Smooth muscle cell (in vitro differentiated cells): ENCODE measurements around the gene UROD. TPM values are rescaled to one million over a fixed set of nuclear protein-coding genes. Genes with fewer than 3 reads are reported as not detected.

ENCODE experiments used
- DNase-seq: peaks from one replicate; lab custom pipeline; 2025; ENCODE audit not compliant: unreplicated experiment; lab: John Stamatoyannopoulos, UW
- H2AFZ ChIP-seq: fragments of 200-600 bp; sonication (generic); 2 replicates; pipeline ENCODE4 v1.6.0; 2016; ENCODE audit warnings: antibody characterized with exemption, low read depth, mild to moderate bottlenecking
- H3F3A ChIP-seq: fragments of 200-600 bp; sonication (generic); 2 replicates; pipeline ENCODE4 v1.6.0; 2017; ENCODE audit warnings: antibody characterized with exemption, low read depth
- H3K27ac ChIP-seq: fragments of 200-600 bp; sonication (generic); 2 replicates; pipeline ENCODE4 v1.5.1; 2016; ENCODE audit warnings: low read depth, mild to moderate bottlenecking
- H3K27me3 ChIP-seq: fragments of 200-600 bp; sonication (generic); 2 replicates; pipeline ENCODE4 v1.6.1; 2016; ENCODE audit warnings: low read depth, mild to moderate bottlenecking
- H3K36me3 ChIP-seq: fragments of 200-600 bp; sonication (generic); 2 replicates; pipeline ENCODE4 v1.5.1; 2016; ENCODE audit warnings: low read depth
- H3K4me1 ChIP-seq: fragments of 200-600 bp; sonication (generic); 2 replicates; pipeline ENCODE4 v1.5.1; 2016; ENCODE audit warnings: low read depth
- H3K4me2 ChIP-seq: fragments of 200-600 bp; sonication (generic); 2 replicates; pipeline ENCODE4 v1.6.0; 2016; ENCODE audit warnings: mild to moderate bottlenecking
- H3K4me3 ChIP-seq: fragments of 200-600 bp; sonication (generic); 2 replicates; pipeline ENCODE4 v1.5.1; 2016; ENCODE audit warnings: mild to moderate bottlenecking
- H3K79me2 ChIP-seq: fragments of 200-600 bp; sonication (generic); 2 replicates; pipeline ENCODE4 v1.6.0; 2016; ENCODE audit warnings: low read depth, mild to moderate bottlenecking
- H3K9ac ChIP-seq: fragments of 200-600 bp; sonication (generic); 2 replicates; pipeline ENCODE4 v1.6.0; 2016; ENCODE audit warnings: low read depth
- H3K9me3 ChIP-seq: fragments of 200-600 bp; sonication (generic); replicated peaks from 2 replicates; pipeline ENCODE4 v1.5.1; 2016; ENCODE audit warnings: low read depth
- H4K20me1 ChIP-seq: fragments of 200-600 bp; sonication (generic); 2 replicates; pipeline ENCODE4 v1.6.0; 2016; ENCODE audit warnings: low read depth
- CTCF ChIP-seq: fragments of 200-600 bp; sonication (generic); IDR thresholded peaks from 2 replicates; pipeline ENCODE4 v1.5.1; 2017; ENCODE audit warnings: borderline replicate concordance, mild to moderate bottlenecking, antibody characterized with exemption; ENCODE audit not compliant: insufficient read depth, poor library complexity, severe bottlenecking
- WGBS: methylation state at CpG from one replicate; pipeline ENCODE4 v1.1.7; 2016; ENCODE audit warnings: low lambda C conversion rate; 5-methylcytosine and 5-hydroxymethylcytosine counted together
- polyA plus RNA-seq: library from polyadenylated mRNA; unstranded; fragments of >200 nt; fragmentation: Nextera tagmentation; extraction: Ambion mirVana; gene quantifications from 2 replicates; pipeline ENCODE4 v1.2.1, GENCODE V29; 2016
- total RNA-seq: library from RNA; depleted of rRNA; stranded (reverse); fragments of >200 nt; gene quantifications from 2 replicates; pipeline ENCODE4 v1.2.3, GENCODE V29; 2014

The UROD gene
- total and polyA plus RNA-seq, 2 experiments from 2014 or later: 82.4 to 123 TPM

DNA sequence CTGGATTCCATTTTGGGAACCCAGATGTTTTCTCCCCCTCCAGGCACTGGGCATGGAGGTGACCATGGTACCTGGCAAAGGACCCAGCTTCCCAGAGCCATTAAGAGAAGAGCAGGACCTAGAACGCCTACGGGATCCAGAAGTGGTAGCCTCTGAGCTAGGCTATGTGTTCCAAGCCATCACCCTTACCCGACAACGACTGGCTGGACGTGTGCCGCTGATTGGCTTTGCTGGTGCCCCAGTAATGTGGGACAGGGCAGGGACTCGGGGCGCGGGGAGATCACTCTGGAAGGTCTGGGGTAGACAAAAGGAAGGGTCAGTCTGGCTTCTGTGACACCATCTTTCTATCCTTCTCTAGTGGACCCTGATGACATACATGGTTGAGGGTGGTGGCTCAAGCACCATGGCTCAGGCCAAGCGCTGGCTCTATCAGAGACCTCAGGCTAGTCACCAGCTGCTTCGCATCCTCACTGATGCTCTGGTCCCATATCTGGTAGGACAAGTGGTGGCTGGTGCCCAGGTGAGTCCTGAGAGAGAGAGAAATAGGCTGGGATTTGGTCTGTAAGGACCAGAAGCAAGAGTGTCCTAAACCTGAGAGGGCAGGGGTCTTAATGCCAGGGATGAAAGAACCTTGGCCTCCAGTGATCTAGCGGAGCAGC is 1.6 kb downstream of the UROD start:
- peaks cover 6% of the 10 kb centered on the region for H4K20me1 ChIP-seq
- no peak overlapping the region for H2AFZ ChIP-seq
- H3K4me1 ChIP-seq: peaks cover 17% of the 10 kb centered on the region
- no peaks in the 10 kb centered on the region for H3K9me3 ChIP-seq
- no peaks in the 10 kb centered on the region for H3F3A ChIP-seq
- H3K4me2 ChIP-seq: peak overlapping the region; percentile 99
- DNase-seq: no peak
- H3K9ac ChIP-seq: no peak overlapping the region
- H3K36me3 ChIP-seq: no peaks in the 10 kb centered on the region
- 90% methylated on average over 12 of the region's 12 CpGs for WGBS
- peak overlapping the region; percentile 6 for H3K27ac ChIP-seq
- no peak for TF ChIP-seq CTCF
- peaks cover 10% of the 10 kb centered on the region for H3K79me2 ChIP-seq
- no peaks in the 10 kb centered on the region for H3K27me3 ChIP-seq
- H3K4me3 ChIP-seq: no peak overlapping the region

- no peaks in the 10 kb centered on the region for H3K9me3 ChIP-seq
- peak; percentile 89 for TF ChIP-seq CTCF
- H3K4me3 ChIP-seq: no peak overlapping the region
- no peak overlapping the region for H3K27ac ChIP-seq
- H3F3A ChIP-seq: no peaks in the 10 kb centered on the region
- peaks cover 10% of the 10 kb centered on the region for H3K79me2 ChIP-seq
- peak; percentile 25 for DNase-seq
- peaks cover 6% of the 10 kb centered on the region for H4K20me1 ChIP-seq
- no peaks in the 10 kb centered on the region for H3K27me3 ChIP-seq
- no peak overlapping the region for H3K4me2 ChIP-seq
- 70% methylated on average over 6 of the region's 6 CpGs for WGBS
- peaks cover 17% of the 10 kb centered on the region for H3K4me1 ChIP-seq
- H3K9ac ChIP-seq: no peak overlapping the region
- H2AFZ ChIP-seq: no peak overlapping the region
- H3K36me3 ChIP-seq: no peaks in the 10 kb centered on the region
Observed at GRCh38 chr1:45014321-45015028, 2.4 kb downstream of the UROD start.

GRCh38 chr1:45015683-45016082 is 3.6 kb downstream of the UROD start:
- no peak for TF ChIP-seq CTCF
- H3K36me3 ChIP-seq: no peaks in the 10 kb centered on the region
- H2AFZ ChIP-seq: no peak overlapping the region
- no peak overlapping the region for H3K4me2 ChIP-seq
- H3K9me3 ChIP-seq: no peaks in the 10 kb centered on the region
- DNase-seq: no peak
- H3K4me3 ChIP-seq: no peak overlapping the region
- peaks cover 12% of the 10 kb centered on the region for H3K4me1 ChIP-seq
- H3K27ac ChIP-seq: no peak overlapping the region
- H3F3A ChIP-seq: no peaks in the 10 kb centered on the region
- no peaks in the 10 kb centered on the region for H3K27me3 ChIP-seq
- 80% methylated on average over 2 of the region's 2 CpGs for whole genome bisulfite sequencing
- H3K79me2 ChIP-seq: peaks cover under 1% of the 10 kb centered on the region
- no peaks in the 10 kb centered on the region for H4K20me1 ChIP-seq
- H3K9ac ChIP-seq: no peak overlapping the region
